HS-27A (cell line): ENCODE results near the gene MYH3.
"Not testable (repeated sequence)": the region's sequence is repeated elsewhere in the genome, so short reads cannot be mapped to it uniquely, and the experiment has no call there.

Source experiments
- DNase-seq: peaks from one replicate; pipeline ENCODE4 v3.0.0-alpha.2; 2012; ENCODE audit warnings: low read depth, missing footprints

MYH3 gene

GRCh38 chr17:10657148-10657547, at the start of gene MYH3:
TSS of gene MYH3 (minus strand) at chr17:10657309. CDS start at chr17:10655064, 2,245 bp downstream.
- no peak for DNase-seq

GRCh38 chr17:10705727-10706126, 48.6 kb upstream of the MYH3 start:
- no peak for DNase-seq

GRCh38 chr17:10702574-10702973, 45.5 kb upstream of the MYH3 start:
- no peak for DNase-seq

DNA sequence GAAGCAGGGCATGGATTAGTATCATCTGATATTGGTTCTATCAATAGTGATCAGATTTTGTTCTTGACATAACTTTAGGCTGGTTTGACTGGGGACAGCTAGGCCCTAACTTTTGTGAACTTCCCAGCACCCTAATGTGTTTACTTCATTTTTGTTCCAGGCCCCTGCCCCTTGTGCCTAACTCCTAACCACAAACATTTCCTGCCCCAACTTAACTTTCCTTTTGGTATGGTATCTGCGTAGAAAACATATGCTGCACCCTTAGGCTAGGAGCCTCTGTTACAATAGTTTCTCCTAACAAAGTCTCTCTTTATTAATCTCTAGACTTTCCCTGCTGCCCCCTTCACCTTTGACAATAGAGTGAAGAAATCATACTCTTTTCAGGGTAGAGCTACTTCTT, 42.7 kb upstream of the MYH3 start:
- DNase-seq, result no peak

DNA sequence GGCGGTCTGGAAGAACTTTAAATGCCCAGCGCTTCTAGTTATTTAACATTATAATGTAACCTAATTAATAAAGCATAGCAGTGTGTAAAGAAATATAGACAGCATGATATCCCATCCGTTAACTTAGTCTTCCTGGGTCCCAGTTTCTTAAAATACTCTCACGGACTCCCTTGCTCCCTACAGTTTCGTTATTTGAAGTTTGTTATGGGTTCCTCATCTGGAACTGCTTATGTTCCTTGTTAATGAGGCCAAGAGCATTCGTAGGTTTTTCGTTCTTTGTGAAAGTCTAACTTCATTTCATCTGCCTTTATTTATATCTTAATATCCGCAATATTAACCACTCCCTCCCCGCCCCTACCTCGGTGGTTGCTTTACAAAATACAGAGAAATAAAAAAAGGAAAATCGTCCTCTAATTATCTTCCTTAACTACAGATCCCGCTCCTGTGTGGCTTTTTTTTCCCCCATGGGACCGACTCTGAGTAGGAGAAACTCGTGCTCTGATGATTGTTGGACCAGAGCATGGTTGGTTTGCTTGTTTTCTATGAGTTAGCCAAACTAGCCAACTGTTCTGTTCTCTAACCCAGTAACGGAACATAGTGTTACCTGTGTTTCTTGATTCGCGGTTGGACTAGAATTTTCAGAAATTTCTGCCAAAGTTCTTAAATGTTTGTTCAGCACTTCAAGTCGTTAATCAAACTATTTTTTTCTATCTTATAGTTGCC, 41.1 kb upstream of the MYH3 start:
- DNase-seq, result no peak

- peak; percentile 89 for DNase-seq
Observed at GRCh38 chr17:10697092-10698081, 40.3 kb upstream of the MYH3 start, which contains the start of the genes ADPRM and SCO1. TSS of gene ADPRM (plus strand) at chr17:10697594. CDS start at chr17:10704927, 7,333 bp downstream. TSS of gene SCO1 (minus strand) at chr17:10697533. CDS start at chr17:10697507, 26 bp downstream.

DNA sequence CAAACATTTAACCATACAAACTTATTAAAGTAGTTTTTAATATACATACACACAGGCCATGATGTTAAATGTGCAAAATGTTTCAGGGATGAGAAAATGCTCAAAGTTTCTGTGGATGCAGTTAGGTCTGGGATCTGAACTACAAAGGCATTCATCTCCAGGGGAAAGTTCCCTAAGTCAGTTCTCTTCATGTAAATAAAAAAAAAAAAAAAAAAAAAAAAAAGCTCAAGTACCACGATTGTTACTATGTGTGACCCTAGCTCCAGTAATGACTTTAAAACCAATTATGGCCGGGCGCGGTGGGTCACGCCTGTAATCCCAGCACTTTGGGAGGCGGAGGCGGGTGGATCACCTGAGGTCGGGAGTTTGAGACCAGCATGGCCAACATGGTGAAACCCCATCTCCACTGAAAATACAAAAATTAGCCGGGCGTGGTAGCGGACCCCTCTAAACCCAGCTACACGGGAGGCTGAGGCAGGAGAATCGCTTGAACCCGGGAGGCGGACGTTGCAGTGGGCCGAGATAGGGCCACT, 38.8 kb upstream of the MYH3 start:
- DNase-seq, result not testable (repeated sequence)

DNA sequence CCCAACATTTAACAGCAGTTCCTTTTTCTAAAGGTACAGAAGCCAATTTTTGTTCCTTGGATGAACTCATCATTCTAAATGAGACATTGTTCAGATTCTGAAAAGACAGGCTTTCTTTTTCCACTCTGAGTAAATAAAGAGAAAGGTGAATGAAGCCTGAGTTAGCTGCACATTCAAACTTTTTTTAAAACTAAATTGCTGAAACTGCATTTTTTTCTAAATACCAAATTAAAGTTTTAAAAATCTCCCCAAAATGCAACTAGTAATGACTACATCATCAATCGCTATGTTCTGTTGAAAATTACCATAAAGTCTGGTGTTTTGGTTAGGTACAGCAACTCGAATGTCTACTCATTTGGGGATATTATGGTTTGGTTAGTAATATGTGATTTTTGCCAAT, 30.4 kb upstream of the MYH3 start:
- no peak for DNase-seq

DNA sequence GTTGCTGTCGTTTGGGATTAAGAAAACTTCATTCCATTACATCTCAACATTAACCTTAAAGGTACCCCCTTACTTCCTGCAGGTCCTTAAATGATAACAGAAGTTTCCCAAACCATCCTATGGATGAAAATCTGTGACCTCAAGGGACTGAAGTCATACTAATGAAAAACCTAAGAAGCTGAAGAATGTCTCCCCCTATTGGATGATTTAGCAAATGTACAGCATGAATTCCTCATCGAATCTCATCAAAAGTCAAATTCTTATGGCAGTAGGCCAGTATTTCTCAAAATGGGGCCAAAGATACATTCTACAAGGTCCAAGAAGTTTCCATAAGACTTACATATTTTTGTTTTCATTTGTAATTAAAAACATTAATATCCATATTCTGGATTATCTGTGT, 26.7 kb upstream of the MYH3 start:
- DNase-seq, result no peak

DNA sequence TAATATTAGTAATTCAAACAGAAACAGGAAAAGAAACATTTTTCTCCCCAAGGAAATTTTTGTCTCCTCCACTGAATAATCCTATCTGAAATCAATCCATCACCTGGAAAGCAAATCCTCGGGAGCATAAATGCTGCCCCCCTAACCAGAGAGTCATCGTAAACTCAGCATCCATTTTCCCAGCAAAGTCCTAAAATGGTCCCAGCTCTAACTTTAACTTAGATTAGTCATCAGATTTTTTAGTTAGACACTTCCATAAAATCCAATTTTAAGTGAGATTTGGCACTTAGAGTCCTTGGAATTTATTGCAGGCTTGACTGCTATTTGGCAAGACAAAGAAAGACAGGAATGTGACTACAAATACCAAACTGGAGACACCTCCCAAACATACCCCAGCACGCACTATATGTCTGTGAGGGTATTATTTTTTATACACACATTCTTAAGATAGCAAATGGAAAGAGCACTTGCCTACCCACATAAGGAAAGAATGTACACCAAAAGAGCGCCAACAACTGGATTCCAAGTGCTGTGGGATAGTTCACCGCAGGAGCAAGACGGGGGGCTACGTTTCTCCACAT, 24.8 kb upstream of the MYH3 start:
- DNase-seq, result peak; percentile 84

- DNase-seq, result no peak
Observed at GRCh38 chr17:10674704-10675103, 17.6 kb upstream of the MYH3 start.

- no peak for DNase-seq
Observed at GRCh38 chr17:10673312-10673711, 16.2 kb upstream of the MYH3 start.

- DNase-seq, result peak; percentile 48
Observed at GRCh38 chr17:10668775-10669174, 11.7 kb upstream of the MYH3 start.

DNA sequence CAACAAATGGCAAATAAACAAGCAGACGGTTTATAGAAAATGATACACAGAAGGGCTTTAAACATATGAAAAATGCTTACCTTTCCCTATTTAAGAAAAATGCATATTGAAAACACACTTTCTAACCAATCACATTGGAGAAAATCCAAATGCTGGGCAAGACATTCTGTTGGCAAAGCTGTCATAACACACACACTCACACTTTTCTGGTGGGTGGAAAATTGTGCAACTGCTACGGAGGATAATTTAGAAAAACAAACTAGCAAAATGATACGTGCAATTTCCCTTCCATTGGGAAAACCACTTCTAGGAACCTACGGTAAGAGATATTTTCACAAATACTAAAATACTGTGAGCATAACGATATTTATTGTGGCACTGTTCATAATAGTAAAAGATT, 9.8 kb upstream of the MYH3 start:
- DNase-seq, result no peak

DNA sequence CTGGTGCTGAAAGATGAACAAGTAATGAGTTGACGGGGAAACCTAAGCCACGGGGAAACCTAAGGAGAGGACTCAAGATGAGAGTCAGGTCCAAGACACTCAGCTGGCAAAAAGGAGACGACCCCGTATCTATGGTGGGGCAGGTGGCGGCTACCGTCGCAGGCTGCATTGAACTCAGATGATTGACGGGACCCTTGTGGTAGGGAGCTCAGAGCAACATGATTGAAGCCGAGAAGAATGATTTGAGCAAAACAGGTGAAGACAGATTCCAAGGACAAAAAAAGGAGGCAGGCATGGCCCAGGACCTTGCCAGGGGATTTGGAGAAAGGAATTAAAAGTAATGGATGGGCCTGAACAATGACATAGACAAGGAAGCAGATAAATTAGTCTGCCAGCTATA, 7.5 kb upstream of the MYH3 start:
- no peak for DNase-seq

- no peak for DNase-seq
Observed at GRCh38 chr17:10663231-10663630, 6.1 kb upstream of the MYH3 start.

DNA sequence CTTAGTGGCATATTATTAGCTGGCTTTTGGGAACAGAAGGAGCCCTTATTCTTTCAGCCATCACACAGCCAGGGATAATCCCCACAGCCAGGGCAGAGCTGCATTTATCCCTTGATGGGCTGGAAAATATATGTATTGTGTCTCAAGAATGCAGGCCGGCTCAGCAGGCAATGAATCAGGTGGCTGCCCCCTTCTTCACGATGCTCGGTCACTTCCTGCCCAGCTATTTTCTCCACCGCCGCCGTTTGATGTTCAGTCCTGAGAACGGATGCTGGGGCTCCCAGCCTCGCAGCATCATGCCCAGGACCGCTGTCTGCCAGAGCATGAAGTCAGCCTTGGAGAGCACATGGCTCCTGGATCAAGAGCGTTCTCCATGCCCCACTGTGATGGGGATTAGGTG, 4.3 kb upstream of the MYH3 start:
- DNase-seq, result no peak

DNA sequence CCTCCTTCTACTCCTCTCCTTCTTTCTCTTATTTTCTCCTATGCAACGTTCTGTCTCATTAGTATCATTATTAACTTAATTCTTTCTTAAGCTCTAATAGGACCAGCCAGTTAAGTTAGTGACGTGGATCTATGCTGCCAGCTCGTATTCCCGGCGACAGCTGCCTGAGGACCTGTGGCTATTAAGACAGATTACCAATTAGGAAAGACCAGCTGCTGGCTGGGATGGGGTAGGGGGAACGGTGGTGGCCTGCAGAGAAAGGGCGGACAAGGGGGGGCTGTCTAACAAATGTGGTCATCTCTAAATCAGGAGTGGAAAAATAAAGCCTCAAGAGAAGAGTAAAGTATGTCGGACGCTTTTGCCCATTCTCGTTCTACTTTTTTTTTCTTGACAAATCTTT, 770 bp upstream of the MYH3 start:
- no peak for DNase-seq

DNA sequence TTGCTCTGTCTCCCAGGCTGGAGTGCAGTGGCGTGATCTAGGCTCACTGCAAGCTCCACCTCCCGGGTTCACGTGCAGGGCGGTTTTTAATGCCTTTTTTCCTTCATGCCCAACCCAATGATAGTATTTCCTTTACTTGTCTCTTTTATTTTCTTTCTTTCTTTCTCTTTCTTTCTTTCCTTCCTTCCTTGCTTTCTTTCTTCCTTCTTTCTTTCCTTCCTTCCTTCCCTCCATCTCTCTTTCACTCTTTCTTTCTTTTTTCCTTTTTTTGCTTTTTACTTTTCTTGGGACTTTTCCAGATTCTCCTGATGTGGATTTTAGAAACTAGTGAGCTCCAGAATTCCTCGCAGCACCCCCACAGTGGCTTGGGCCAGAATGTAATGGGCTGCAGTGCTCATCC, 3.1 kb downstream of the MYH3 start:
- DNase-seq, result no peak

DNA sequence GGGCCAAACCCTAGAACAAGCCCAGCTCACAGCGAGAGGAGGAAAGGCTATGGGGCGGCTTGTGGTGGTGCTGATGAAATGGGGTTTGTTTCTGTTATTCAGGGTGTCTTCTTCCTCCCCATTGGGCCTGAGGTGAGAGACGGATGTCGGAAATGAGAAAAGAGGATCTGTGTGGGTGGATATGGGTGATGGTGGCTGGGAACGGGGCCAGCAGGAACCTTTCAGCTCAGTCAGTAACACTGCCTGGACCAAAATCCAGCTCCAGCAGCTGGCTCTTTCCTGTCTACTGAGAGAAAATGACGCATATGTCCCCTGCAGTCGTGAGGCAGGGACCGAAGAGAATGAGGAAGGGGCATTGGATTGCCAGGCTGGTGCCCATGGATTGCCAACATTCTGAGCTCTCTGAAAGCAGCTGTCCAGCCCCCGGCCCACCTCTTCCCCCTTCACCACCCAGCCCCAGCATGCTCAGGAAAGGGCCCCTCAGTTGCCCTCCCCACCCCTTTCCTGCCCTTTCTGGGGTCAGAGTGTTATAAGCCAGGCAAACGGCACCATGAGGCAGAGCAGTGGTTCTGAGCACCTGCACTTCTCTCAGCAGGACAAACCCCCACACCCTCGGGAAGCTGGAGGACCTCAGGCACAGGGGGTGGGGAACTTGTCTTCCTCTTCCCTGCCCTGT, 4.0 kb downstream of the MYH3 start:
- no peak for DNase-seq

DNA sequence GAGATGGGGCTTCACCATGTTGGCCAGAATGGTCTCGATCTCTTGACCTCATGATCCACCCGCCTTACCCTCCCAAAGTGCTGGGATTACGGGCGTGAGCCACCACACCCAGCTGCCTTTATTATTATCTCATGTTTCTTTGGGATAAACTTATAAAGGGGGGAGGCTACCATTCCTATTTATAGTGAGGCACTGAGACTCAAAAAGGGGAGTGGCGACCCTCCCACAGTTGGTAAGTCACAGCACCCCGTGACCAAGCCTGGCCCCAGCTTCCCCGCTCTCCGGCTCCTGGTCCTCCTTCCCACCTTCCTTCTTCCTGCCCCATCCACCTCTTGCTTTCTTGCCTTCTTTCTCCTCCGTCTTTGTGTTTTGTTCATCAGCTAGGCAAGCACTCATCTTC, 5.2 kb downstream of the MYH3 start:
- no peak for DNase-seq

DNA sequence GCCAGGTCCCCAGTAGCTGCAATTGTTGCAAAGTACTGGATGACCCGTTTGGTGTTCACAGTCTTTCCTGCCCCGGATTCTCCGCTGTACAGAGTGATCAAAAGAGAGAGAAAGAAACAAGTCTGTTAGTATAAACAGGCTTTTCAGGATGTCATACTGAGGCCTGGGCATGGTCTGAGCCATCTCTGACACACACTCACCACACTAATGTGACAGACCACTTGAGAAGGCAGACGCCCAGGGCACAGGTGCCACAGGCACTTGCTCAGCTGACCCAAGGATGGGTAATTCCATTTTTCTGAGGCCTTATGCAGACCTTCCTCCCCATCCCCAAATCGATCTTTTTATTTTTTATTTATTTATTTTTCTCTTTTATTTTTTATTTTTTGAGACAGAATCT, 7.5 kb downstream of the MYH3 start:
- no peak for DNase-seq
